Thyroid gland (tissue), 4 donors: ENCODE measurements around the gene EDIL3.

Source experiments
- CTCF ChIP-seq, 6 experiments: fragments of 200-600 bp in 3 of 6; fragments of 450-650 bp in 3 of 6; sonication (generic) in 3 of 6; IDR thresholded peaks; one replicate each; pipeline ENCODE4 v1.5.1; 2016 to 2019; ENCODE audit warnings: antibody characterized with exemption in 6 of 6, mild to moderate bottlenecking in 2 of 6, inconsistent platforms in 1 of 6, moderate library complexity in 1 of 6
- POLR2A ChIP-seq, 2 donors: fragments of 450-650 bp; IDR thresholded peaks; one replicate each; pipeline ENCODE4 v1.6.1; 2017; ENCODE audit warnings: antibody characterized with exemption in 2 of 2, mild to moderate bottlenecking in 2 of 2, moderate library complexity in 1 of 2

GRCh38 chr5:84059672-84060071 lies 325.0 kb downstream of the EDIL3 start:
- TF ChIP-seq CTCF (IDR thresholded peaks at IDR 0.05) (no peak), POLR2A (IDR thresholded peaks at IDR 0.05) (no peak)
